Kidney (tissue), 14 donors: ENCODE data around the gene FAM209A. TPM values are rescaled to one million over a fixed set of nuclear protein-coding genes. Genes with fewer than 3 reads are reported as not detected.
"Not testable (repeated sequence)": the region's sequence is repeated elsewhere in the genome, so short reads cannot be mapped to it uniquely, and the experiment has no call there.

ENCODE experiments used
- DNase-seq, 5 donors: peaks; one replicate each; pipeline ENCODE4 v3.0.0-alpha.2; 2013 to 2020
- FAIRE-seq: peaks from 2 replicates; lab custom pipeline; 2012; peaks lifted over from hg19 to GRCh38; lab: Jason Lieb, UNC
- H3K27ac ChIP-seq, 2 donors: one replicate each; pipeline ENCODE4 v1.7.0; 2013; ENCODE audit warnings: low read depth in 2 of 2, low read length in 2 of 2, inconsistent platforms in 1 of 2
- H3K27me3 ChIP-seq: one replicate; pipeline ENCODE4 v1.7.1; 2013; ENCODE audit warnings: low read length, inconsistent platforms; ENCODE audit not compliant: control insufficient read depth, insufficient read depth
- H3K36me3 ChIP-seq, 3 donors: one replicate each; pipeline versions ENCODE4 v1.7.0 to v1.7.1; 2013; ENCODE audit warnings: low read length in 3 of 3, control low read depth in 1 of 3, inconsistent platforms in 1 of 3; ENCODE audit not compliant: insufficient read depth in 3 of 3, control insufficient read depth in 2 of 3
- H3K4me1 ChIP-seq, 3 donors: one replicate each; pipeline versions ENCODE4 v1.7.0 to v1.7.1; 2013; ENCODE audit warnings: low read length in 3 of 3, inconsistent platforms in 1 of 3, low read depth in 1 of 3; ENCODE audit not compliant: control insufficient read depth in 2 of 3, insufficient read depth in 2 of 3
- H3K4me3 ChIP-seq, 3 donors: one replicate each; pipeline versions ENCODE4 v1.7.0 to v1.8.1; 2013; ENCODE audit warnings: low read length in 3 of 3, control low read depth in 1 of 3, inconsistent platforms in 1 of 3
- H3K9ac ChIP-seq, 3 donors: one replicate each; pipeline versions ENCODE4 v1.7.0 to v1.7.1; 2013; ENCODE audit warnings: low read length in 3 of 3, control low read depth in 1 of 3, inconsistent platforms in 1 of 3
- H3K9me3 ChIP-seq, 3 donors: one replicate each; pipeline versions ENCODE4 v1.7.0 to v1.7.1; 2013; ENCODE audit warnings: low read length in 3 of 3, control low read depth in 1 of 3, inconsistent platforms in 1 of 3; ENCODE audit not compliant: control insufficient read depth in 2 of 3, insufficient read depth in 1 of 3
- intact Hi-C: fragments of 100-400 bp; cut with DNase I; formaldehyde crosslinking; loops from one replicate; pipeline ENCODE4 v1.11.1; 2022
- polyA plus RNA-seq: library from polyadenylated mRNA; stranded (reverse); fragments of 350-450 nt; fragmentation: Illumina TruSeq; extraction: RNeasy Lipid Tissue Mini Kit (QIAGEN cat#74804); gene quantifications from one replicate; pipeline ENCODE4 v1.2.3, GENCODE V29; 2014; ENCODE audit warnings: low read depth, low replicate concordance; ENCODE audit not compliant: insufficient read depth
- total RNA-seq: library from RNA; stranded (reverse); fragmentation: NEBNext Ultra II Directional; extraction: Animal tissue kit (Norgen Biotek cat#: 25700); gene quantifications from one replicate; pipeline ENCODE4 v1.2.1, GENCODE V29; 2021
- TF ChIP-seq, protein P1 (sequence below): IDR thresholded peaks from 3 replicates; pipeline ENCODE4 v1.5.1; 2012; ENCODE audit warnings: mild to moderate bottlenecking, moderate library complexity, borderline replicate concordance; ENCODE audit not compliant: insufficient read depth; ENCODE audit errors: extremely low read depth
- donor health status: control.
- donor health status: control.
- donor health status: control.
- donor health status: control.
- donor health status: control.
- donor health status: DM: yes; HTN: yes; CAD: no.
- donor health status: Normal renal cell carcinoma (clear cell type).

The FAM209A gene
- total and polyA plus RNA-seq, 2 donors from 2014 or later, result 0.38 TPM; not detected in 1

DNA sequence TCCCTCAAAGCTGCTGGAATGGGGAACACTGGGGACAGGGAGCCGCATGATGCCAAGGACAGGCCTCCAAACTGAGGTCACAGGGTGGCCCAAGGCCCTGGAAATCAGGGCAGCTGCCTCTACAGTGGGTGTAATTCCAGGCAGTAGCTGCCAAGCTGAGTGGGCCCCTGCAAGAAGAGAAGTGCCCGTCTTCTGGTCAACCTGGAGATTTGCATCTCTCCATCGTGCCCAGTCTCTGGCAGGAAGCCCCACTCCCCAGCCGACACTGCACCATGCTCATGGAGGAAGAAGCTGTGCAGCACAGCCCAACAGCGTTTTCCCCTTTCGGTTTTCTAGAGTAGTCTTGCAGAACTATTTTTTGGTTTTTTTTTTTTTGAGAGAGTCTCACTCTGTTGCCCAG lies 2.2 kb upstream of the FAM209A start:
- Histone ChIP-seq H3K27ac (no peak overlapping the region), H3K4me1 (no peaks in the 10 kb centered on the region), H3K9me3 (peaks cover 0 to 18% (median 2%) of the 10 kb centered on the region in 3 donors), H3K27me3 (no peaks in the 10 kb centered on the region), H3K4me3 (no peak overlapping the region), H3K36me3 (peaks cover 0 to 29% (median 22%) of the 10 kb centered on the region in 3 donors), H3K9ac (no peak overlapping the region)
- intact Hi-C loops, result no loop called here
- DNase-seq (no peak), FAIRE-seq (no peak)
- TF ChIP-seq, protein P1, sequence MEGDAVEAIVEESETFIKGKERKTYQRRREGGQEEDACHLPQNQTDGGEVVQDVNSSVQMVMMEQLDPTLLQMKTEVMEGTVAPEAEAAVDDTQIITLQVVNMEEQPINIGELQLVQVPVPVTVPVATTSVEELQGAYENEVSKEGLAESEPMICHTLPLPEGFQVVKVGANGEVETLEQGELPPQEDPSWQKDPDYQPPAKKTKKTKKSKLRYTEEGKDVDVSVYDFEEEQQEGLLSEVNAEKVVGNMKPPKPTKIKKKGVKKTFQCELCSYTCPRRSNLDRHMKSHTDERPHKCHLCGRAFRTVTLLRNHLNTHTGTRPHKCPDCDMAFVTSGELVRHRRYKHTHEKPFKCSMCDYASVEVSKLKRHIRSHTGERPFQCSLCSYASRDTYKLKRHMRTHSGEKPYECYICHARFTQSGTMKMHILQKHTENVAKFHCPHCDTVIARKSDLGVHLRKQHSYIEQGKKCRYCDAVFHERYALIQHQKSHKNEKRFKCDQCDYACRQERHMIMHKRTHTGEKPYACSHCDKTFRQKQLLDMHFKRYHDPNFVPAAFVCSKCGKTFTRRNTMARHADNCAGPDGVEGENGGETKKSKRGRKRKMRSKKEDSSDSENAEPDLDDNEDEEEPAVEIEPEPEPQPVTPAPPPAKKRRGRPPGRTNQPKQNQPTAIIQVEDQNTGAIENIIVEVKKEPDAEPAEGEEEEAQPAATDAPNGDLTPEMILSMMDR, result no peak

GRCh38 chr20:56527521-56527920 lies 3.0 kb downstream of the FAM209A start:
- Histone ChIP-seq H3K9ac (no peak overlapping the region), H3K4me3 (no peak overlapping the region), H3K27me3 (no peaks in the 10 kb centered on the region), H3K27ac (no peak overlapping the region), H3K4me1 (no peaks in the 10 kb centered on the region), H3K36me3 (no peaks in the 10 kb centered on the region), H3K9me3 (no peaks in the 10 kb centered on the region)
- TF ChIP-seq, protein P1, result no peak
- no peak for DNase-seq
- no peak for FAIRE-seq
- intact Hi-C loops, result no loop called here

- H3K9ac ChIP-seq, H3K27me3 ChIP-seq, H3K4me3 ChIP-seq, H3K4me1 ChIP-seq, FAIRE-seq, H3K27ac ChIP-seq, DNase-seq, H3K36me3 ChIP-seq, intact Hi-C loops, H3K9me3 ChIP-seq: not testable (repeated sequence)
These were observed 8.4 kb downstream of the FAM209A start, which contains the start of gene FAM209B for GRCh38 chr20:56532946-56533345. Gene FAM209B, plus strand, starts transcription at chr20:56533246. Its CDS starts 96 bp downstream, at chr20:56533342.

DNA sequence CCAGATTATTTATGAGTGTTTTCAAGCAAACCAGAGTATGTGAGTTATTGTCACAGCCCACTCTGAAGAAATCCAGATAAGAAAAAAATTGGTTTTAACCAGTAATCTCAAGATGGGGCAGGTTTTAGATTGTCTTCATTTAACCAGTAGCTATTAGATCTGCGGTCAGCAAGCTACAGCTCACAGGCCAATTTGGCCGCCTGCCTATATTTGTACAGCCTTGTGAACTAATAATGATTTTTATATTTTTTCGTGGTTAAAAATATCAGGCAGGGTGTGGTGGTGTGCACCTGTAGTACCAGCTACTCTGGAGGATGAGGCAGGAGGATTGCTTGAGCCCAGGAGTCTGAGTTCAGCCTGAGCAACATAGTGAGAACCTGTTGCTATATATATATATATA lies 13.5 kb downstream of the FAM209A start:
- no peaks in the 10 kb centered on the region for H3K9me3 ChIP-seq

More for the DNA sequence above, 13.5 kb downstream of the FAM209A start:
- Histone ChIP-seq H3K27me3 (no peaks in the 10 kb centered on the region), H3K27ac (no peak overlapping the region), H3K9ac (no peak overlapping the region), H3K4me3 (no peak overlapping the region), H3K36me3 (no peaks in the 10 kb centered on the region), H3K4me1 (no peaks in the 10 kb centered on the region)
- DNase-seq (no peak), FAIRE-seq (no peak)
- intact Hi-C loops, result no loop called here
- TF ChIP-seq, protein P1, result no peak
